Measurements from ENCODE around the gene OR51T1.

OR51T1 gene

GRCh38 chr11:4903484-4903883 lies 21.8 kb downstream of the OR51T1 start, which contains the start of gene OR51A7:
Gene OR51A7, plus strand, starts transcription at chr11:4903783. Its CDS starts 3,587 bp downstream, at chr11:4907370.
- Histone ChIP-seq H3K9me3 (ENCODE audit: control insufficient read depth, insufficient read depth, low read depth, low read length) (no peaks in the 10 kb centered on the region), H3K36me3 (ENCODE audit: control insufficient read depth in 2 of 2, insufficient read depth in 1 of 2, low read length in 2 of 2) (no peaks in the 10 kb centered on the region), H3K4me3 (ENCODE audit: low read depth, low read length) (no peak within 1 kb of the TSS), H3K4me1 (ENCODE audit: control insufficient read depth, insufficient read depth, low read length) (no peaks in the 10 kb centered on the region), H3K27ac (ENCODE audit: extremely low read depth, low read depth, low read length) (no peak within 1 kb of the TSS)
- TF ChIP-seq ZBTB44 (tag by site-specific recombination; IDR thresholded peaks at IDR 0.05), result no peak
- TF ChIP-seq ZNF239 (tag by site-specific recombination; IDR thresholded peaks at IDR 0.05), result no peak
- TF ChIP-seq SCRT2 (tag by site-specific recombination; IDR thresholded peaks at IDR 0.05), result no peak
- no peak for TF ChIP-seq ZSCAN5A (tag by site-specific recombination; IDR thresholded peaks at IDR 0.05)
- no peak for TF ChIP-seq PATZ1 (tag by site-specific recombination; IDR thresholded peaks at IDR 0.05)
- no peak for TF ChIP-seq YY2 (tag by site-specific recombination; IDR thresholded peaks at IDR 0.05)
- TF ChIP-seq ZNF214 (tag by site-specific recombination; IDR thresholded peaks at IDR 0.05; ENCODE audit: borderline replicate concordance), result no peak
- TF ChIP-seq ZNF626 (tag by site-specific recombination; IDR thresholded peaks at IDR 0.05), result no peak
- TF ChIP-seq REPIN1 (tag by site-specific recombination; IDR thresholded peaks at IDR 0.05; ENCODE audit: low read depth), result no peak
- POLR2A ChIA-PET, result no interaction called here
- CTCF ChIA-PET, result no interaction called here

GRCh38 chr11:4916581-4916980 lies 34.9 kb downstream of the OR51T1 start:
- H3K4me1 ChIP-seq (ENCODE audit: control insufficient read depth, insufficient read depth, low read length), result no peaks in the 10 kb centered on the region
- ChIA-PET POLR2A (no interaction called here), CTCF (no interaction called here)

GRCh38 chr11:4919250-4919649 lies 37.5 kb downstream of the OR51T1 start, which contains the start of gene OR51G2:
Gene OR51G2, minus strand, starts transcription at chr11:4919350. Its CDS starts 3,687 bp downstream, at chr11:4915663.
- ChIA-PET POLR2A (no interaction called here), CTCF (no interaction called here)
- Histone ChIP-seq H3K9me3 (ENCODE audit: control insufficient read depth, insufficient read depth, low read depth, low read length) (no peaks in the 10 kb centered on the region), H3K4me1 (ENCODE audit: control insufficient read depth, insufficient read depth, low read length) (no peaks in the 10 kb centered on the region), H3K4me3 (ENCODE audit: low read depth, low read length) (no peak within 1 kb of the TSS), H3K36me3 (ENCODE audit: control insufficient read depth in 2 of 2, insufficient read depth in 1 of 2, low read length in 2 of 2) (no peaks in the 10 kb centered on the region), H3K27ac (ENCODE audit: extremely low read depth, low read depth, low read length) (no peak within 1 kb of the TSS)
- TF ChIP-seq KLF17 (tag by site-specific recombination; IDR thresholded peaks at IDR 0.05) (no peak), ZEB2 (tag by site-specific recombination; IDR thresholded peaks at IDR 0.05) (no peak), PRDM10 (tag by site-specific recombination; IDR thresholded peaks at IDR 0.05) (no peak), ZNF335 (tag by site-specific recombination; conservative IDR thresholded peaks at IDR 0.05) (no peak)

More at GRCh38 chr11:4916581-4916980, 34.9 kb downstream of the OR51T1 start:
- no peak for TF ChIP-seq ZNF23 (tag by site-specific recombination; IDR thresholded peaks at IDR 0.05; ENCODE audit: borderline replicate concordance)
- no peak for TF ChIP-seq ATF2 (tag by site-specific recombination; IDR thresholded peaks at IDR 0.05; ENCODE audit: low read depth)
- no peak for TF ChIP-seq RBAK (tag by site-specific recombination; IDR thresholded peaks at IDR 0.05)
- no peak for TF ChIP-seq ZNF664 (tag by site-specific recombination; IDR thresholded peaks at IDR 0.05)
- Histone ChIP-seq H3K27ac (ENCODE audit: extremely low read depth, low read depth, low read length) (no peak overlapping the region), H3K36me3 (ENCODE audit: control insufficient read depth in 2 of 2, insufficient read depth in 1 of 2, low read length in 2 of 2) (no peaks in the 10 kb centered on the region), H3K4me3 (ENCODE audit: low read depth, low read length) (no peak overlapping the region), H3K9me3 (ENCODE audit: control insufficient read depth, insufficient read depth, low read depth, low read length) (no peaks in the 10 kb centered on the region)
